Tibial nerve (tissue), 4 donors: Measurements from ENCODE around the gene STIMATE. TPM values are rescaled to one million over a fixed set of nuclear protein-coding genes. Genes with fewer than 3 reads are reported as not detected.

Experiments used
- DNase-seq, 2 donors: peaks; one replicate each; pipeline ENCODE4 v3.0.0-alpha.2; 2019; ENCODE audit warnings: low spot score in 2 of 2
- H3K27ac ChIP-seq, 4 donors: fragments of 200-600 bp; sonication (generic) in 3 of 4; one replicate each; pipeline ENCODE4 v1.5.1; 2017 to 2019; ENCODE audit warnings: mild to moderate bottlenecking in 1 of 4
- H3K27me3 ChIP-seq, 2 donors: fragments of 200-600 bp; sonication (generic) in 1 of 2; one replicate each; pipeline versions ENCODE4 v1.5.1 to v1.6.0; 2017 to 2019
- H3K36me3 ChIP-seq, 3 donors: fragments of 200-600 bp; sonication (generic); one replicate each; pipeline ENCODE4 v1.5.1; 2018 to 2019
- H3K4me1 ChIP-seq, 4 donors: fragments of 200-600 bp; sonication (generic) in 3 of 4; one replicate each; pipeline ENCODE4 v1.5.1; 2017 to 2019
- H3K4me3 ChIP-seq, 4 donors: fragments of 200-600 bp; sonication (generic) in 3 of 4; one replicate each; pipeline ENCODE4 v1.5.1; 2017 to 2019; ENCODE audit warnings: mild to moderate bottlenecking in 1 of 4, moderate library complexity in 1 of 4
- H3K9me3 ChIP-seq, 4 donors: fragments of 200-600 bp; sonication (generic) in 3 of 4; one replicate each; pipeline ENCODE4 v1.5.1; 2017 to 2019
- EP300 ChIP-seq, 2 donors: sonication (generic); formaldehyde crosslinking; IDR thresholded peaks; one replicate each; pipeline ENCODE4 v1.6.1; 2017; ENCODE audit warnings: antibody characterized with exemption in 2 of 2, mild to moderate bottlenecking in 1 of 2
- POLR2A ChIP-seq, 2 donors: fragments of 450-650 bp; IDR thresholded peaks; one replicate each; pipeline ENCODE4 v1.6.1; 2017; ENCODE audit warnings: antibody characterized with exemption in 2 of 2, mild to moderate bottlenecking in 2 of 2, moderate library complexity in 2 of 2
- WGBS, 2 donors: methylation state at CpG; one replicate each; pipeline ENCODE4 v1.1.5; 2018; 5-methylcytosine and 5-hydroxymethylcytosine counted together
- total RNA-seq, 4 donors: library from RNA; depleted of rRNA; stranded (reverse); fragments of >200 nt; gene quantifications; one replicate each; pipeline ENCODE4 v1.1.0, GENCODE V29; 2016
- TF ChIP-seq, protein P1 (sequence below), 5 experiments: fragments of 200-600 bp in 3 of 5; fragments of 450-650 bp in 2 of 5; sonication (generic) in 3 of 5; IDR thresholded peaks; one replicate each; pipeline ENCODE4 v1.5.1; 2016 to 2019; ENCODE audit warnings: antibody characterized with exemption in 5 of 5, mild to moderate bottlenecking in 3 of 5, moderate library complexity in 2 of 5

Gene STIMATE
- total RNA-seq, 4 donors from 2014 or later = 35.4 to 82.3 (median 46.0) TPM

DNA sequence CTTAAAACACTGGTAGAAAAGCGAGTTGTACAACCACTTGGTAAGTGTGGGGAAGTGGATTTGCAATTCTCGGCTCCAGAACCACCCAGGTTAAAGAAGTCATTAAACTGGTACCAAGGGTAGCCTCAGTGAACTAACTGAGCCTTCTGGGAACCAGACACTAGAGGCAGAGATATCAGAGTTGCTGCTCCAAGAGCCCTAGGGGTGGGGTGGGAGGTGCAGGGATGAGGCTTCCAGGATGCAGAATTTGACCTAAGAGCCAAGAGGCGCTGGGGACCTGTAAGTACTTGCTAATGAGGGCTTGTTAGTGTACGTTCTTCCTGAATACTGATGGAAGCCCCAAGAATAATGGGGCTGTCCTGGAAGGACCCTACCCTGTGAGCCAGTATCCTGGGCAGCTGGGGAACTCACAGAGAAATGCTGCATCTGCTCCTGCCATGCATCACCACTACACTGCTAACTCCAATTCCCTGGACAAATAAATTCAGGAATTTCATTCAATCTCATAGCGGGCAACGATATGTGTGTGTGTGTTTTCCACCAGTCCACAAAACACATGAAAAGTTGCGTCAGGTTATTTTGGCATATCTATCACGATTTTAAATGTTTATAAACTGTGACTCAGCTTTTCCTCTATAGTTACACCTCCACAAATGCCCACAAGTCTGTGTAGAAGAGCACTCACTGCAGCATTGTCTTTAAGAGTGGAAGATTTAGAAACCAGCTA is 23.8 kb downstream of the STIMATE start:
- H3K36me3 ChIP-seq = no peaks in the 10 kb centered on the region
- no peak for DNase-seq
- 71 to 74% methylated on average over 8 of the region's 8 CpGs for WGBS, 2 donors
- TF ChIP-seq, protein P1, sequence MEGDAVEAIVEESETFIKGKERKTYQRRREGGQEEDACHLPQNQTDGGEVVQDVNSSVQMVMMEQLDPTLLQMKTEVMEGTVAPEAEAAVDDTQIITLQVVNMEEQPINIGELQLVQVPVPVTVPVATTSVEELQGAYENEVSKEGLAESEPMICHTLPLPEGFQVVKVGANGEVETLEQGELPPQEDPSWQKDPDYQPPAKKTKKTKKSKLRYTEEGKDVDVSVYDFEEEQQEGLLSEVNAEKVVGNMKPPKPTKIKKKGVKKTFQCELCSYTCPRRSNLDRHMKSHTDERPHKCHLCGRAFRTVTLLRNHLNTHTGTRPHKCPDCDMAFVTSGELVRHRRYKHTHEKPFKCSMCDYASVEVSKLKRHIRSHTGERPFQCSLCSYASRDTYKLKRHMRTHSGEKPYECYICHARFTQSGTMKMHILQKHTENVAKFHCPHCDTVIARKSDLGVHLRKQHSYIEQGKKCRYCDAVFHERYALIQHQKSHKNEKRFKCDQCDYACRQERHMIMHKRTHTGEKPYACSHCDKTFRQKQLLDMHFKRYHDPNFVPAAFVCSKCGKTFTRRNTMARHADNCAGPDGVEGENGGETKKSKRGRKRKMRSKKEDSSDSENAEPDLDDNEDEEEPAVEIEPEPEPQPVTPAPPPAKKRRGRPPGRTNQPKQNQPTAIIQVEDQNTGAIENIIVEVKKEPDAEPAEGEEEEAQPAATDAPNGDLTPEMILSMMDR (IDR thresholded peaks at IDR 0.05) = no peak
- TF ChIP-seq POLR2A (IDR thresholded peaks at IDR 0.05) (no peak), EP300 (IDR thresholded peaks at IDR 0.05) (no peak)
- no peaks in the 10 kb centered on the region for H3K9me3 ChIP-seq
- H3K4me1 ChIP-seq = peaks cover 0 to 3% (median 0%) of the 10 kb centered on the region in 4 donors
- H3K4me3 ChIP-seq = no peak overlapping the region
- H3K27me3 ChIP-seq = no peaks in the 10 kb centered on the region
- no peak overlapping the region for H3K27ac ChIP-seq

DNA sequence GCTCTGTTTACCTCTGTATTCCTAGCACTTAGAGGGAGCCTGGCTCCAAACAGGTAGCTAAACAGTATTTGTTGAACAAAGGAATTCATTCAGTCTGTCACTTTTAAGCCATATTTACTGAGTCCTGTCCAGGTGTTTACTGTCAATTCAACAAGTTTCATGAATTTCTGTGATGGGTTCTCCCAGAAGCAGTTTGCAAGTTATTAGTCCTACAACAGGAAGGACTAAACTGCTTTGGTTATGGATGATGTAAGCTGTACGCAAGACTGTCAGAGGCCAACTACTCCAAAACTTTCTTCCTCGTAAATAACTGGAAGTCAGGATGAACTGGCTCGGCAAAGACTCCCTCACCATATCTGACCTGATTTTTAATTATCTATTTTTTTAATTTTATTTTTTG is 25.1 kb downstream of the STIMATE start:
- no peaks in the 10 kb centered on the region for H3K36me3 ChIP-seq
- no peaks in the 10 kb centered on the region for H3K27me3 ChIP-seq
- H3K9me3 ChIP-seq = no peaks in the 10 kb centered on the region
- 89 to 92% methylated on average over 3 of the region's 3 CpGs for WGBS, 2 donors
- H3K4me1 ChIP-seq = peaks cover 0 to 3% (median 0%) of the 10 kb centered on the region in 4 donors
- no peak overlapping the region for H3K27ac ChIP-seq
- no peak for DNase-seq
- TF ChIP-seq POLR2A (IDR thresholded peaks at IDR 0.05) = no peak
- H3K4me3 ChIP-seq = no peak overlapping the region

DNA sequence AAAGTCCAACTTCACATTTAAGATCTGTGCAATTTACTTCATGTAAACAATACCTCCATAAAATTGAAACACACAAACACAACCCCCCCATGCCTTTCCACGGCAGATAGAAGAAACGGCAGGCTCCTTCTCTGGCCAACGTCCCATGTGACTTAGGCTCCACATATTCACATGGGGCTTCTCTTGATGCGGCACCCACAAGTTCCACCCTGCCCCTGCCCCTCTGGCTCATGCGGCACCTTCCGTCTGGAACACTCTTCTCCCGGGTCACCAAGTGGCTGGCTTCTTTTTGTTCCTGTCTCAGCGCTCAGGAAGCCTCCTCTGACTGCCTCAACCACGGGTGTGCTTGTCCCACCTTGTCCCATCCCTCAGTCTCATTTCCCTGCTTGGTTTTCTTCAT is 25.6 kb downstream of the STIMATE start:
- Histone ChIP-seq H3K27me3 (no peaks in the 10 kb centered on the region), H3K36me3 (no peaks in the 10 kb centered on the region), H3K9me3 (no peaks in the 10 kb centered on the region), H3K4me1 (peaks cover 0 to 3% (median 0%) of the 10 kb centered on the region in 4 donors), H3K4me3 (no peak overlapping the region), H3K27ac (no peak overlapping the region)
- DNase-seq = no peak
- 74 to 75% methylated on average over 9 of the region's 9 CpGs for WGBS, 2 donors
- TF ChIP-seq EP300 (IDR thresholded peaks at IDR 0.05) = no peak
- TF ChIP-seq, protein P1 (IDR thresholded peaks at IDR 0.05) = no peak
- TF ChIP-seq POLR2A (IDR thresholded peaks at IDR 0.05) = no peak

DNA sequence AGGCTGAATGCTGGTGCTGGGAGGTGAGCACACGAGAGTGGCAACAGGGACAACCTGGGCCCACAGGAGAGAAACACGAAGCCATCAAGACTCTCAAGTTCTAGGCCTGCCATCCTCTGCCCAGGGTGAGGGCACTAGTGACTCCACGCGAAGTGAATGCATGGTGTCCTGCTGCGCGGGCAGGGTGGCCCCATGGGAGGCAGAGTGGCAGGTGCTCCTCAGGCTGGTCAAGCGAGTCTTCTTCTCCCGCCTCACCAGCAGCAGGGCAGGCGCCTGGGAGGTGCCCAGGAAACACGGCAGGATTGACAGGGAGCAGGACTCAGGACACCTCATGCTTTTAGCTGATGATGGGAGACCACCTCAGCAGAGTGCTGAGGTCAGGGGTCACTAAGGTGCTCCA is 26.9 kb downstream of the STIMATE start:
- Histone ChIP-seq H3K36me3 (no peaks in the 10 kb centered on the region), H3K27me3 (no peaks in the 10 kb centered on the region), H3K27ac (no peak overlapping the region), H3K9me3 (no peaks in the 10 kb centered on the region), H3K4me3 (no peak overlapping the region), H3K4me1 (peaks cover 0 to 3% (median 0%) of the 10 kb centered on the region in 4 donors)
- TF ChIP-seq EP300 (IDR thresholded peaks at IDR 0.05) (no peak), POLR2A (IDR thresholded peaks at IDR 0.05) (no peak)
- TF ChIP-seq, protein P1 (IDR thresholded peaks at IDR 0.05) = no peak
- WGBS, 2 donors = 94 to 100% methylated on average over 1 to 10 of the region's 10 CpGs
- no peak for DNase-seq

DNA sequence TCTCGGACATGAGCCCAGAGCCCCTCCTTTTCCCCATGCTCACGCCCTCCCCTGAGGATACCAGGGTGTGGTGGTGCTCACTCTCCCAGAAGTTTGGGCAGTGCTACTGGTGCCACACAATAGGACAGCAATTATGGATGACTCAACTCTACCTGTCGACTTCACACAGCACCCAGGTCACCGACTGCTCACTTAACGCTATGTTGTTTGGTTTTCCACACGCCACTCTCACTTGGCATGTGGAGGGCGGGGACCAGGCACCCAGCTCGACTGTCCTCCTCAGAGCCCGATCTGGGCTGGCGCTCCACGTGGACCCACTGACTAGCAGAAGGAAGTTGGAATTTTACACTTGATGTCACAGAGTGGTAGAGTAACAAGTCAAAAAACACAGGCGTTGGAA is 30.9 kb downstream of the STIMATE start:
- peaks cover 0 to 22% (median 0%) of the 10 kb centered on the region in 3 donors for H3K36me3 ChIP-seq
- WGBS, 2 donors = 92 to 95% methylated on average over 12 of the region's 12 CpGs
- H3K9me3 ChIP-seq = peaks cover 0 to 10% (median 0%) of the 10 kb centered on the region in 4 donors
- H3K27ac ChIP-seq = no peak overlapping the region
- H3K27me3 ChIP-seq = no peaks in the 10 kb centered on the region
- H3K4me1 ChIP-seq = peaks cover 0 to 1% (median 0%) of the 10 kb centered on the region in 4 donors
- H3K4me3 ChIP-seq = no peak overlapping the region
- no peak for DNase-seq
- TF ChIP-seq POLR2A (IDR thresholded peaks at IDR 0.05) = no peak
- TF ChIP-seq EP300 (IDR thresholded peaks at IDR 0.05) = no peak
- TF ChIP-seq, protein P1 (IDR thresholded peaks at IDR 0.05) = no peak
